Body of pancreas (tissue), 4 donors: ENCODE data around the gene CCDC85C. TPM values are rescaled to one million over a fixed set of nuclear protein-coding genes. Genes with fewer than 3 reads are reported as not detected.
A peak's percentile ranks its signal among the peaks of the same experiment; 100 is the strongest.

Experiments
- ATAC-seq: fragments of 150-250 bp; one replicate; pipeline ENCODE4 v1.9.1; 2016
- DNase-seq, 4 donors: peaks; one replicate each; pipeline ENCODE4 v3.0.0-alpha.2; 2019
- H3K27ac ChIP-seq, 4 donors: fragments of 200-600 bp; sonication (generic); 1 replicate in 3 of 4; 2 replicates in 1 of 4; pipeline versions ENCODE4 v1.5.1 to v1.6.1; 2016 to 2019; ENCODE audit warnings: mild to moderate bottlenecking in 1 of 4, mixed read lengths in 1 of 4, moderate library complexity in 1 of 4
- H3K27me3 ChIP-seq, 2 donors: fragments of 200-600 bp; sonication (generic); one replicate each; pipeline ENCODE4 v1.6.0; 2016; ENCODE audit warnings: mild to moderate bottlenecking in 1 of 2
- H3K36me3 ChIP-seq, 2 donors: fragments of 200-600 bp; sonication (generic); replicated peaks in 1 of 2; 2 replicates each; pipeline ENCODE4 v1.5.1; 2016; ENCODE audit warnings: low read depth in 2 of 2; ENCODE audit not compliant: insufficient read depth in 1 of 2
- H3K4me1 ChIP-seq: fragments of 200-600 bp; sonication (generic); one replicate; pipeline ENCODE4 v1.6.0; 2016
- H3K4me3 ChIP-seq, 2 donors: fragments of 200-600 bp; sonication (generic); 1 replicate in 1 of 2; 2 replicates in 1 of 2; pipeline ENCODE4 v1.5.1; 2016 to 2019
- H3K9me3 ChIP-seq, 3 donors: fragments of 200-600 bp; sonication (generic); 1 replicate in 2 of 3; 2 replicates in 1 of 3; pipeline ENCODE4 v1.5.1; 2016
- CTCF ChIP-seq, 7 experiments: fragments of 450-650 bp in 4 of 7; fragments of 200-600 bp in 3 of 7; sonication (generic) in 3 of 7; IDR thresholded peaks; one replicate each; pipeline ENCODE4 v1.5.1; 2016 to 2019; ENCODE audit warnings: antibody characterized with exemption in 7 of 7
- POLR2A ChIP-seq, 3 donors: fragments of 450-650 bp; IDR thresholded peaks; one replicate each; pipeline ENCODE4 v1.6.1; 2016; ENCODE audit warnings: antibody characterized with exemption in 3 of 3, mild to moderate bottlenecking in 2 of 3
- WGBS, 2 donors: methylation state at CpG; one replicate each; pipeline ENCODE4 v1.1.5; 2017; 5-methylcytosine and 5-hydroxymethylcytosine counted together
- intact Hi-C: fragments of 100-400 bp; cut with DNase I; formaldehyde crosslinking; loops from one replicate; pipeline ENCODE4 v1.15.1; 2023
- total RNA-seq, 2 donors: library from RNA; depleted of rRNA; stranded (reverse); fragments of >200 nt; gene quantifications; one replicate each; pipeline ENCODE4 v1.1.0, GENCODE V29; 2016

Gene CCDC85C
- total RNA-seq, 2 donors from 2014 or later = 8.9 to 10.1 TPM

- no peak for TF ChIP-seq POLR2A (IDR thresholded peaks at IDR 0.05)
- TF ChIP-seq CTCF (IDR thresholded peaks at IDR 0.05) = no peak
- H3K27ac ChIP-seq = peak overlapping the region; percentile 50 to 97 (median 84)
- H3K4me3 ChIP-seq = no peak overlapping the region
- no peaks in the 10 kb centered on the region for H3K27me3 ChIP-seq
- no peak for DNase-seq
- no peaks in the 10 kb centered on the region for H3K9me3 ChIP-seq
- intact Hi-C loops = loop anchor here (5.0 kb wide), 1 partner anchor 37 kb away; no protein-coding TSS in a partner anchor
- ATAC-seq = no peak
- WGBS, 2 donors = 59 to 64% methylated on average over 9 to 14 of the region's 14 CpGs
- peaks cover 100% of the 10 kb centered on the region for H3K4me1 ChIP-seq
- no peaks in the 10 kb centered on the region for H3K36me3 ChIP-seq
These were observed 34.1 kb downstream of the CCDC85C start for GRCh38 chr14:99569725-99570543.

DNA sequence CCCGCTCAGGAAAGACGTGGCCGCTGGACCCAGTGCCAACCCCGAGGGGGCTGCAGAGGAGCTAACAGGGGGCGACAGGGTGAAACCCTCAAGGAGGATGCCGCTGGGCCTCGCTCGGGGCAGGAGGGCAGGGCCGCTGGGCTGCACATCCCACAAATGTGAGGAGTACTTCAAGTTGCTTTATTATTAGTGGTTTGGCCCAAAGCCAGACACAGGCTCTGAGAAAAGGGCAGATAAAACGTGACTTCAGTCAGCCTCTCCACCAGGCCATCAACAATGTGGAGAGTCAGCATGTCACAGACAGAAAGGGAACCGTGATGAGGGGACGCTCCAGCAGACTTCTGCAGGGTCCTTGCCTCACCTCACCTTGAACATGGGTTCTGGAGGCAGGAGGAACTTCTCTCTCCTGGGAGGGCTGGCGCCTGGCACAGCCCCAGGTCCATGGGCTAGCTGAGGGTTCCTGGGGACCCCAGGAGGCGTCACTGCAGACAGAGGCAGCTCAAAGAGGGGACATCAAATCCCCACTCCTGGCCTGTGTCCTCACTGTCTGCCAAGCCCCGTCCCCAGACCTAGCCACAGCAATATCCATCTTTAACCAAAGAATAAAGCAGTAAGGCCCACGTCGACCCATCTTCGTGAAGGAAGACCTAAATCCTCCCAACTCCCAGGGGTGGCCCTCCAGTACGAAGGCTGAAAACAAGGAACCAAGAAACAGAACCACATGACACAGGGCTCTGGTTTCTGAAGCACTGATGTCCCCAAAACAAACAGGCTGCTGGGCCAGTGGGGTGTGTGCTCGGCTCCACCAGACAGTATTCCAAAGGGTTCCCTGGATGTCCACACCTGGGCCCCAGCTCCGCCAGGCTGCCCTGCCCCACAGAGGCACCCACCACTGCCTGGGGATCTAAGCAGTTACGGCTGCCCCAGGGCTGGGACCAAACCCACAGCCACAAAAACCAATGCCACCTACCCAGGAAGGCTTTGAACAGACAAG lies 35.1 kb downstream of the CCDC85C start:
- peak in 3 of 4 donors; percentile 31 to 37 (median 36) for DNase-seq
- 61 to 67% methylated on average over 14 to 21 of the region's 22 CpGs for WGBS, 2 donors

GRCh38 chr14:99566390-99567354 lies 37.3 kb downstream of the CCDC85C start:
- no peak for DNase-seq
- Histone ChIP-seq H3K4me3 (no peak overlapping the region), H3K9me3 (no peaks in the 10 kb centered on the region), H3K4me1 (peaks cover 100% of the 10 kb centered on the region), H3K27ac (peak overlapping the region in 3 of 4 donors; percentile 88 to 91 (median 88)), H3K27me3 (no peaks in the 10 kb centered on the region), H3K36me3 (no peaks in the 10 kb centered on the region)
- no peak for ATAC-seq
- WGBS, 2 donors = 81 to 82% methylated on average over 11 to 20 of the region's 20 CpGs
- TF ChIP-seq CTCF (IDR thresholded peaks at IDR 0.05) (no peak), POLR2A (IDR thresholded peaks at IDR 0.05) (no peak)
- intact Hi-C loops = loop anchor here (5.0 kb wide), 1 partner anchor 41 kb away; no protein-coding TSS in a partner anchor

More for the DNA sequence above, 35.1 kb downstream of the CCDC85C start:
- intact Hi-C loops = loop anchor here (5.0 kb wide), 1 partner anchor 38 kb away; no protein-coding TSS in a partner anchor
- no peak for TF ChIP-seq CTCF (IDR thresholded peaks at IDR 0.05)
- TF ChIP-seq POLR2A (IDR thresholded peaks at IDR 0.05) = no peak
- Histone ChIP-seq H3K4me3 (no peak overlapping the region), H3K9me3 (no peaks in the 10 kb centered on the region), H3K27ac (peak overlapping the region in 3 of 4 donors; percentile 4 to 97 (median 80)), H3K36me3 (no peaks in the 10 kb centered on the region), H3K4me1 (peaks cover 100% of the 10 kb centered on the region), H3K27me3 (no peaks in the 10 kb centered on the region)
- ATAC-seq = no peak

DNA sequence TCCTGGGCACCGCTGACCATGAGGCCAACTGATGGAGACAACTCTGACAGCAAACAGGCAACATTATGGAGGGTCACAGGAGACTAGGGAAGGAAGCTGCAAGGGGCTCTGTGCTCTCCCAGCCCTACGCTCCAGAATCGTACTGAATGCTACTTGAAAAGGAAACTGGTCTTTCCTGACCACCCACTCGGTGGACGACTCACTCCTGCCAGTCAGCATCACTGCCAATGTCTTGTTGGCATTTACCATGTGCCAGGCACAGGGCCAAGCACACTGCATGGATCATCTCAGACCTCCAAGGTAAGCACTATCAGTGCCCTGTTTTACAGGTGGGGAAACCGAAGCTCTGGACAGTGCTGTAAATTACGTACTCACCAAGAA lies 38.0 kb downstream of the CCDC85C start:
- peak in 1 of 4 donors; percentile 45 for DNase-seq
- no peak for TF ChIP-seq CTCF (IDR thresholded peaks at IDR 0.05)
- TF ChIP-seq POLR2A (IDR thresholded peaks at IDR 0.05) = no peak
- WGBS, 2 donors = 43 to 44% methylated on average over 7 of the region's 7 CpGs
- Histone ChIP-seq H3K4me3 (no peak overlapping the region), H3K27ac (peak overlapping the region in 3 of 4 donors; percentile 88 to 91 (median 88)), H3K4me1 (peaks cover 100% of the 10 kb centered on the region), H3K36me3 (no peaks in the 10 kb centered on the region), H3K9me3 (no peaks in the 10 kb centered on the region), H3K27me3 (no peaks in the 10 kb centered on the region)
- intact Hi-C loops = loop anchor here (5.0 kb wide), 1 partner anchor 41 kb away; no protein-coding TSS in a partner anchor
- no peak for ATAC-seq
